SK-N-MC (cell line): Measurements from ENCODE around the gene SHOC1.
A peak's percentile ranks its signal among the peaks of the same experiment; 100 is the strongest.

ENCODE experiments used
- DNase-seq: peaks from one replicate; pipeline ENCODE4 v3.0.0-alpha.2; 2011; ENCODE audit warnings: low read depth, low spot score
- H3K27ac ChIP-seq: fragments of 200-600 bp; sonication (generic); 2 replicates; pipeline ENCODE4 v1.5.1; 2016; ENCODE audit warnings: mixed run types
- H3K36me3 ChIP-seq: fragments of 200-600 bp; sonication (generic); 2 replicates; pipeline ENCODE4 v1.6.1; 2017; ENCODE audit warnings: antibody characterized with exemption, low read length, mixed read lengths; ENCODE audit not compliant: insufficient read depth
- H3K4me3 ChIP-seq: fragments of 200-600 bp; sonication (generic); 2 replicates; pipeline ENCODE4 v1.5.1; 2016
- H3K9ac ChIP-seq: fragments of 200-600 bp; sonication (generic); 2 replicates; pipeline ENCODE4 v1.8.0; 2017; ENCODE audit warnings: mixed run types, mixed read lengths; ENCODE audit not compliant: insufficient read length
- H3K9me3 ChIP-seq: fragments of 200-600 bp; sonication (generic); 2 replicates; pipeline ENCODE4 v1.6.1; 2017; ENCODE audit warnings: low read depth, mild to moderate bottlenecking, antibody characterized with exemption, low read length, moderate library complexity, mixed read lengths
- EZH2 ChIP-seq: fragments of 200-600 bp; sonication (generic); IDR thresholded peaks from one replicate; pipeline ENCODE4 v1.6.1; 2017; ENCODE audit warnings: antibody characterized with exemption
- FOXP2 ChIP-seq: optimal IDR thresholded peaks from 2 replicates; pipeline ENCODE3; 2011; ENCODE audit warnings: mild to moderate bottlenecking, moderate library complexity; ENCODE audit not compliant: insufficient read depth; ENCODE audit errors: extremely low read length, control extremely low read depth
- POLR2AphosphoS5 ChIP-seq: IDR thresholded peaks from 2 replicates; pipeline ENCODE4 v1.6.1; 2012; ENCODE audit warnings: mild to moderate bottlenecking, low read depth, low read length, borderline replicate concordance

The SHOC1 gene

GRCh38 chr9:111794835-111795556 lies at the start of gene SHOC1:
SHOC1 (minus strand) TSS chr9:111794937; CDS start chr9:111791418, 3,519 bp downstream.
- DNase-seq: no peak
- no peak within 1 kb of the TSS for H3K27ac ChIP-seq

GRCh38 chr9:111843971-111844370 lies 49.2 kb upstream of the SHOC1 start:
- H3K36me3 ChIP-seq: no peaks in the 10 kb centered on the region
- no peak overlapping the region for H3K4me3 ChIP-seq
- DNase-seq: no peak
- H3K9ac ChIP-seq: no peak overlapping the region
- H3K9me3 ChIP-seq: no peaks in the 10 kb centered on the region
- TF ChIP-seq FOXP2 (no peak), POLR2AphosphoS5 (no peak), EZH2 (no peak)
- no peak overlapping the region for H3K27ac ChIP-seq

More at GRCh38 chr9:111794835-111795556, at the start of gene SHOC1:
- H3K4me3 ChIP-seq: no peak within 1 kb of the TSS
- H3K9me3 ChIP-seq: no peaks in the 10 kb centered on the region
- TF ChIP-seq FOXP2 (no peak), POLR2AphosphoS5 (no peak), EZH2 (no peak)
- H3K9ac ChIP-seq: no peak within 1 kb of the TSS
- H3K36me3 ChIP-seq: no peaks in the 10 kb centered on the region

DNA sequence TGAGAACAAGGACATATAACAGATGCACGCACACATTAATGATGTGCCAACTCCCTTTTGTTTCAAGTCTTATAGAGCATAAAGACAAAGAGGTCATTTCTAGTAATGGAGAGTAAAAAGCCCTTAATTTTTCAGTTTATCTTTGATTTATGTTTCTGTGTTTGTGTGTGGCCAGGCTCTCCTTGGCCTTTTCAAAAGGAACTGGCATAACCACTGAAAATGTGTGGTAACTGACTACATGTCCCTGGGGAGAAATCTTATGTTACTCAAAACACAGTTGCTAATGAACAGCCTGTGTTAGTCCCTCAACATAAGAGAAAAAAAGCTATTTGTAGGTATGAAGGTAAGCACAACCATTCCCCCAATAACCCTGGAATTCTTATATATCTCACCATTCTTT lies 47.6 kb upstream of the SHOC1 start:
- no peak overlapping the region for H3K27ac ChIP-seq
- no peaks in the 10 kb centered on the region for H3K9me3 ChIP-seq
- no peak overlapping the region for H3K4me3 ChIP-seq
- H3K9ac ChIP-seq: no peak overlapping the region
- no peak for TF ChIP-seq EZH2
- no peak for TF ChIP-seq POLR2AphosphoS5
- TF ChIP-seq FOXP2: no peak
- no peaks in the 10 kb centered on the region for H3K36me3 ChIP-seq
- DNase-seq: no peak

GRCh38 chr9:111840442-111840841 lies 45.7 kb upstream of the SHOC1 start:
- TF ChIP-seq POLR2AphosphoS5 (no peak), EZH2 (no peak)
- Histone ChIP-seq H3K27ac (no peak overlapping the region), H3K36me3 (no peaks in the 10 kb centered on the region), H3K9ac (no peak overlapping the region), H3K4me3 (no peak overlapping the region), H3K9me3 (no peaks in the 10 kb centered on the region)
- no peak for DNase-seq

DNA sequence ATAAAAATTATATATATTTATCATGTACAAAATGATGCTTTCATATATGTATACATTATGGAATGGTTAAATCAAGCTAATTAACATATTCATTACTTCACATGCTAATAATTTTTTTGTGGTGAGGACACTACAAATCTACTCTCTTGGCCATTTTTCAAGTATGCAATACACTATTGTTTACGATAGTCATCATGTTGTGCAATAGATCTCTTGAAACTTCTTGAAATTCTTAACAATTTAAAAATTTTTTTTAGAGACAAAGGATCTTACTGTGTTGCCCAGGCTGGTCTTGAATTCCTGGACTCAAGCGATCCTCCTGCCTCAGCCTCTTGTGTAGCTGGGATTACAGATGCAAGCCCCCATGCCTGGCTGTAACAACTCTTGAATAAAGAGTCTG lies 45.2 kb upstream of the SHOC1 start:
- Histone ChIP-seq H3K9ac (no peak overlapping the region), H3K36me3 (no peaks in the 10 kb centered on the region), H3K27ac (no peak overlapping the region), H3K9me3 (no peaks in the 10 kb centered on the region), H3K4me3 (no peak overlapping the region)
- no peak for DNase-seq
- TF ChIP-seq POLR2AphosphoS5 (no peak), EZH2 (no peak), FOXP2 (no peak)

GRCh38 chr9:111839387-111839786 lies 44.6 kb upstream of the SHOC1 start:
- no peak for DNase-seq
- Histone ChIP-seq H3K9ac (no peak overlapping the region), H3K27ac (no peak overlapping the region), H3K9me3 (no peaks in the 10 kb centered on the region), H3K4me3 (no peak overlapping the region), H3K36me3 (no peaks in the 10 kb centered on the region)
- TF ChIP-seq FOXP2 (no peak), POLR2AphosphoS5 (no peak), EZH2 (no peak)

GRCh38 chr9:111838439-111838838 lies 43.7 kb upstream of the SHOC1 start:
- TF ChIP-seq FOXP2 (no peak), POLR2AphosphoS5 (0 out of 2 replicates have a peak, but pooled peaks have one; percentile 19)
- Histone ChIP-seq H3K9me3 (no peaks in the 10 kb centered on the region), H3K4me3 (no peak overlapping the region), H3K9ac (no peak overlapping the region), H3K36me3 (no peaks in the 10 kb centered on the region), H3K27ac (no peak overlapping the region)
- no peak for DNase-seq

DNA sequence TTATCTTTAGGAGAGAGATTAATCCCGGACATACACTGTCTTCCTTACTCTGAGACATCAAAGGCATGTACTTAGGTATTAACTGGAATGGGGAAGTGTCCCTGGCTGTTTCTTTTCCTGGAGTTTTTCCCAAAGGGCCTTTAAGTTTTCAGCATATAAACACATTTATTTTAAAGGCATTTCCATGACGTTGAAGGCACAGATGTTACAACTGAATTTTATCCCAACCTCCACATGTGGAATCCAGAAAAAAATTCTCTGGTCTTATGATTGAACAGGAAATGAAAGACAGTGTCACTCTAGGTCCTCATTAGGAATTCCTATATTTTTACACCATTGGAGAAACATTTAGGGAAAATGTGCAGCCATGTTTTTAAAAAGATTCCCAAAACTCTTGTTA lies 41.6 kb upstream of the SHOC1 start:
- no peaks in the 10 kb centered on the region for H3K9me3 ChIP-seq
- H3K36me3 ChIP-seq: no peaks in the 10 kb centered on the region
- no peak overlapping the region for H3K9ac ChIP-seq
- no peak overlapping the region for H3K27ac ChIP-seq
- TF ChIP-seq POLR2AphosphoS5 (no peak), FOXP2 (no peak), EZH2 (no peak)
- DNase-seq: no peak
- no peak overlapping the region for H3K4me3 ChIP-seq

GRCh38 chr9:111833941-111834340 lies 39.2 kb upstream of the SHOC1 start:
- Histone ChIP-seq H3K9ac (no peak overlapping the region), H3K4me3 (no peak overlapping the region)
- no peak for DNase-seq

GRCh38 chr9:111832449-111832848 lies 37.7 kb upstream of the SHOC1 start:
- Histone ChIP-seq H3K27ac (no peak overlapping the region), H3K36me3 (no peaks in the 10 kb centered on the region), H3K4me3 (no peak overlapping the region), H3K9me3 (no peaks in the 10 kb centered on the region), H3K9ac (no peak overlapping the region)
- TF ChIP-seq EZH2 (no peak), POLR2AphosphoS5 (no peak), FOXP2 (no peak)
- no peak for DNase-seq

More at GRCh38 chr9:111833941-111834340, 39.2 kb upstream of the SHOC1 start:
- TF ChIP-seq FOXP2 (no peak), EZH2 (no peak), POLR2AphosphoS5 (no peak)
- H3K9me3 ChIP-seq: no peaks in the 10 kb centered on the region
- H3K27ac ChIP-seq: no peak overlapping the region
- H3K36me3 ChIP-seq: no peaks in the 10 kb centered on the region
